HCT116 (cell line): Measurements from ENCODE around the gene CSF2RB. TPM values are rescaled to one million over a fixed set of nuclear protein-coding genes. Genes with fewer than 3 reads are reported as not detected.

ENCODE experiments used
- ATAC-seq: fragments of 200-7000 bp; cut with Tn5 transposase; 2 replicates; pipeline ENCODE4 v1.9.1; 2020; ENCODE audit warnings: mild to moderate bottlenecking, moderate library complexity
- BruUV-seq: library from RNA; stranded (reverse); fragments of 400-500 nt; replicated peaks from 2 replicates; lab custom pipeline; 2021; lab: Mats Ljungman, UMichigan
- CTCF ChIA-PET: fragments of 300-600 bp; sonication (Branson Sonifier 250); formaldehyde crosslinking; loops from one replicate; lab custom pipeline; 2021; ENCODE audit warnings: antibody characterized with exemption; lab: Charles Lee
- POLR2A ChIA-PET: fragments of 300-600, 350-600 bp; sonication (Branson Sonifier 250); formaldehyde crosslinking; loops from one replicate; lab custom pipeline; 2021; ENCODE audit warnings: antibody characterized with exemption; lab: Charles Lee
- RAD21 ChIA-PET, 2 experiments: fragments of 300-600 bp; sonication (Branson Sonifier 250); formaldehyde crosslinking; loops; one replicate each; lab custom pipeline; 2023; ENCODE audit warnings: low total read pairs in 2 of 2; ENCODE audit not compliant: uncharacterized antibody in 2 of 2, unreplicated experiment in 2 of 2, low non-redundant PET in 1 of 2; lab: Charles Lee
- DNase-seq: peaks from one replicate; pipeline ENCODE4 v3.0.0-alpha.2; 2010; ENCODE audit warnings: low read depth, low spot score
- H2AFZ ChIP-seq: fragments of 200-600 bp; shearing (Covaris generic), sonication (generic); 2 replicates; pipeline ENCODE4 v1.6.1; 2017; ENCODE audit warnings: low read depth, mixed run types, mixed read lengths, antibody characterized with exemption, low read length; ENCODE audit not compliant: poor library complexity, severe bottlenecking
- H3K27ac ChIP-seq: 2 replicates; pipeline ENCODE4 v1.5.1; 2012; ENCODE audit warnings: low read depth, low read length
- H3K27me3 ChIP-seq: fragments of 200-600 bp; sonication (generic); 2 replicates; pipeline ENCODE4 v1.6.1; 2016; ENCODE audit warnings: mixed run types, low read length, mixed read lengths; ENCODE audit not compliant: insufficient read depth
- H3K36me3 ChIP-seq, 2 experiments: fragments of 200-500 bp in 1 of 2; fragments of 200-600 bp in 1 of 2; sonication (Bioruptor generic) in 1 of 2; sonication (generic) in 1 of 2; 2 replicates each; pipeline versions ENCODE4 v1.5.1 to v1.6.1; 2014 to 2016; ENCODE audit warnings: low read length in 2 of 2, inconsistent platforms in 1 of 2, mixed read lengths in 1 of 2, mixed run types in 1 of 2; ENCODE audit not compliant: insufficient read depth in 2 of 2, control insufficient read depth in 1 of 2
- H3K4me1 ChIP-seq, 2 experiments: fragments of 200-600 bp in 1 of 2; sonication (generic) in 1 of 2; 2 replicates each; pipeline versions ENCODE4 v1.5.1 to v1.6.1; 2012 to 2017; ENCODE audit warnings: low read length in 2 of 2, inconsistent platforms in 1 of 2, mild to moderate bottlenecking in 1 of 2, mixed read lengths in 1 of 2, mixed run types in 1 of 2, moderate library complexity in 1 of 2; ENCODE audit not compliant: insufficient read depth in 2 of 2, control insufficient read depth in 1 of 2
- H3K4me2 ChIP-seq: fragments of 200-600 bp; sonication (generic); 2 replicates; pipeline ENCODE4 v1.6.1; 2017; ENCODE audit warnings: mixed run types, low read length, mixed read lengths
- H3K4me3 ChIP-seq, 2 experiments: fragments of 200-600 bp in 1 of 2; sonication (generic) in 1 of 2; replicated peaks in 1 of 2; 2 replicates each; pipeline ENCODE4 v1.5.1; 2011 to 2016; ENCODE audit warnings: low read length in 2 of 2, control low read depth in 1 of 2, low read depth in 1 of 2, mild to moderate bottlenecking in 1 of 2, mixed read lengths in 1 of 2, mixed run types in 1 of 2
- H3K79me2 ChIP-seq: fragments of 200-600 bp; sonication (generic); 2 replicates; pipeline ENCODE4 v1.6.1; 2017; ENCODE audit warnings: mild to moderate bottlenecking, mixed run types, low read length, moderate library complexity, mixed read lengths; ENCODE audit not compliant: insufficient read depth
- H3K9ac ChIP-seq: fragments of 200-600 bp; sonication (generic); 2 replicates; pipeline ENCODE4 v1.6.1; 2016; ENCODE audit warnings: low read length, mixed read lengths
- H3K9me2 ChIP-seq: fragments of 200-600 bp; sonication (generic), shearing (Covaris generic); 2 replicates; pipeline ENCODE4 v1.6.1; 2017; ENCODE audit warnings: mixed run types, mild to moderate bottlenecking, moderate library complexity; ENCODE audit not compliant: insufficient read depth
- H3K9me3 ChIP-seq, 2 experiments: fragments of 200-500 bp in 1 of 2; fragments of 200-600 bp in 1 of 2; sonication (Bioruptor generic) in 1 of 2; sonication (generic) in 1 of 2; 2 replicates each; pipeline ENCODE4 v1.6.1; 2014 to 2017; ENCODE audit warnings: low read length in 2 of 2, mixed read lengths in 2 of 2, inconsistent platforms in 1 of 2, low read depth in 1 of 2, mild to moderate bottlenecking in 1 of 2, mixed run types in 1 of 2, moderate library complexity in 1 of 2; ENCODE audit not compliant: control insufficient read depth in 1 of 2, insufficient read depth in 1 of 2
- H4K20me1 ChIP-seq: fragments of 200-600 bp; sonication (generic), shearing (Covaris generic); 2 replicates; pipeline ENCODE4 v1.6.1; 2017; ENCODE audit warnings: mixed run types, mild to moderate bottlenecking, moderate library complexity; ENCODE audit not compliant: insufficient read depth
- CBX3 ChIP-seq: IDR thresholded peaks from 2 replicates; pipeline ENCODE4 v1.6.1; 2012; ENCODE audit warnings: low read depth
- EGR1 ChIP-seq: IDR thresholded peaks from 2 replicates; pipeline ENCODE4 v1.6.1; 2012; ENCODE audit warnings: low read depth
- ELF1 ChIP-seq: IDR thresholded peaks from 2 replicates; pipeline ENCODE4 v1.6.1; 2012; ENCODE audit warnings: low read depth, borderline replicate concordance
- EZH2 ChIP-seq: fragments of 200-600 bp; sonication (generic); IDR thresholded peaks from 2 replicates; pipeline ENCODE4 v1.6.1; 2017; ENCODE audit warnings: antibody characterized with exemption, mixed run types
- EZH2phosphoT487 ChIP-seq: fragments of 200-600 bp; IDR thresholded peaks from 2 replicates; pipeline ENCODE4 v1.6.1; 2018; ENCODE audit warnings: antibody characterized with exemption, borderline replicate concordance
- FOSL1 ChIP-seq: IDR thresholded peaks from 2 replicates; pipeline ENCODE4 v1.6.1; 2012; ENCODE audit warnings: low read depth
- JUND ChIP-seq: IDR thresholded peaks from 2 replicates; pipeline ENCODE4 v1.6.1; 2012
- POLR2AphosphoS5 ChIP-seq: IDR thresholded peaks from 2 replicates; pipeline ENCODE4 v1.6.1; 2011; ENCODE audit warnings: mild to moderate bottlenecking, low read depth, low read length, moderate library complexity
- SIN3A ChIP-seq: IDR thresholded peaks from 2 replicates; pipeline ENCODE4 v1.6.1; 2012; ENCODE audit warnings: low read depth
- SP1 ChIP-seq: IDR thresholded peaks from 2 replicates; pipeline ENCODE4 v1.6.1; 2012; ENCODE audit warnings: low read depth
- SRF ChIP-seq: IDR thresholded peaks from 2 replicates; pipeline ENCODE4 v1.6.1; 2012; ENCODE audit warnings: low read depth
- TCF7L2 ChIP-seq: IDR thresholded peaks from 2 replicates; pipeline ENCODE4 v1.7.0; 2011; ENCODE audit warnings: borderline replicate concordance, inconsistent platforms; ENCODE audit not compliant: insufficient read depth, insufficient read length; ENCODE audit errors: extremely low read depth
- YY1 ChIP-seq: IDR thresholded peaks from 2 replicates; pipeline ENCODE4 v1.6.1; 2011; ENCODE audit warnings: low read length, low read depth, moderate library complexity, mild to moderate bottlenecking; ENCODE audit not compliant: insufficient replicate concordance; ENCODE audit errors: extremely low read depth
- ZFX ChIP-seq: fragments of 450-650 bp; IDR thresholded peaks from 2 replicates; pipeline ENCODE4 v1.6.1; 2017
- ZNF274 ChIP-seq: fragments of 200-500 bp; sonication (Bioruptor generic); IDR thresholded peaks from 2 replicates; pipeline ENCODE4 v1.6.1; 2014; ENCODE audit warnings: mild to moderate bottlenecking, low read depth, low read length, inconsistent platforms
- intact Hi-C: fragments of 100-400 bp; cut with micrococcal nuclease; formaldehyde crosslinking; loops from 2 replicates; pipeline ENCODE4 v1.10.0; 2022
- total RNA-seq: library from RNA; stranded (reverse); gene quantifications from one replicate; pipeline ENCODE4 v1.2.1, GENCODE V29; 2021; ENCODE audit not compliant: unreplicated experiment
- TF ChIP-seq, protein P1 (sequence below): IDR thresholded peaks from 2 replicates; pipeline ENCODE4 v1.6.1; 2012
- TF ChIP-seq, protein P2 (sequence below), 3 experiments: fragments of 200-600 bp in 1 of 3; sonication (generic) in 1 of 3; IDR thresholded peaks in 2 of 3; conservative IDR thresholded peaks in 1 of 3; 2 replicates each; pipeline ENCODE4 v1.5.1; 2012 to 2017; ENCODE audit warnings: low read depth in 2 of 3, low read length in 2 of 3, antibody characterized with exemption in 1 of 3, borderline replicate concordance in 1 of 3, control low read depth in 1 of 3, mild to moderate bottlenecking in 1 of 3, mixed read lengths in 1 of 3, mixed run types in 1 of 3, moderate library complexity in 1 of 3; ENCODE audit not compliant: insufficient read depth in 1 of 3

The CSF2RB gene
- total RNA-seq, 1 experiment from 2014 or later, result 0.10 TPM

DNA sequence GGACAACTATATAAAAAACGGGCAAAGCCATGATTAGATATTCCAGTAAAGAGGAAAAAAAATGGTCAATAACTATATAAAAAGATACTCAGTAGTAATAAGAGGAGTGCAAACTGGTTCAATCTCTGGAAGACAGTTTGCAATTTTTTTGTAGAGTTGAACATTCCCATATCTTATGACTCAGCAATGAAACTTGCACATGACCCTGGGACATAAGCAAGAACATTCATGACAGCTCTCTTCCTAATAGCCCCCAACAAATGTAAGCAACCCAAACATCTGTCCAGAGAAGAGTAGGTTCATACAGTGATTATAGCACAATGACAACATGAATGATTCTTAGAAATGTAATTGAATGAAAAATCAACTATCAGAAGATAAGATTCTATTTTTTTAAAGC lies 21.8 kb upstream of the CSF2RB start:
- CTCF ChIA-PET, result no interaction called here
- H3K4me2 ChIP-seq, result no peak overlapping the region

DNA sequence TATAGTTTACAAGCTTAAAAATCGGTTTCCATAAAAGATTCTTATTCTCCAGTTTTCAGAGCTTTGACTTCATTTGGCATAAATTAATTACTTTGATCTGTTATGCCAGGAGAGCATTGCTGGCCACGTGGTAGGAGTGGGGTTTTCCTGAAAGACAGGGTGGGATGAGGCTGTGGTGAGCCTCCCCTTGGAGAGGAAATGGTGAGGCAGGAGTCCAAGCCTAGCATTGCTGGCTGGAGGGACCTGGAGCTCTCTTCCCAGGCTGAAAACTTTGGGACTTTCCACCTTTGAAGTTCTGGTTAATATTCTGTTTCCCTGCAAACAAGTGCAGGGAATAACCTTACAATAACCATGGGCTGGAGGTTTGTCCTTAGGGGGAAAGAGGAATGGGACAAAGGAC lies 21.1 kb upstream of the CSF2RB start:
- no peaks in the 10 kb centered on the region for H3K9me3 ChIP-seq
- no TSS peak for BruUV-seq
- POLR2A ChIA-PET, result no interaction called here
- intact Hi-C loops, result no loop called here
- peaks cover 9% of the 10 kb centered on the region; the same call in 1 of the 2 replicates for H3K27me3 ChIP-seq
- CTCF ChIA-PET, result no interaction called here
- no peaks in the 10 kb centered on the region for H3K79me2 ChIP-seq
- H3K27ac ChIP-seq, result no peak overlapping the region
- H3K9me2 ChIP-seq, result no peaks in the 10 kb centered on the region
- no peak overlapping the region for H3K9ac ChIP-seq
- ATAC-seq (no peak), DNase-seq (no peak)
- H2AFZ ChIP-seq, result no peak overlapping the region
- H3K4me3 ChIP-seq, result no peak overlapping the region
- no peaks in the 10 kb centered on the region for H3K4me1 ChIP-seq
- H4K20me1 ChIP-seq, result no peaks in the 10 kb centered on the region
- H3K36me3 ChIP-seq, result no peaks in the 10 kb centered on the region
- RAD21 ChIA-PET, result no interaction called here
- no peak overlapping the region for H3K4me2 ChIP-seq
- TF ChIP-seq YY1 (no peak), SIN3A (no peak), EZH2phosphoT487 (no peak), SRF (no peak), ELF1 (no peak), POLR2AphosphoS5 (no peak), ZFX (no peak), JUND (no peak), EGR1 (no peak), ZNF274 (no peak), EZH2 (no peak)
- TF ChIP-seq, protein P1, sequence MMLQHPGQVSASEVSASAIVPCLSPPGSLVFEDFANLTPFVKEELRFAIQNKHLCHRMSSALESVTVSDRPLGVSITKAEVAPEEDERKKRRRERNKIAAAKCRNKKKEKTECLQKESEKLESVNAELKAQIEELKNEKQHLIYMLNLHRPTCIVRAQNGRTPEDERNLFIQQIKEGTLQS, result no peak
- TF ChIP-seq, protein P2, sequence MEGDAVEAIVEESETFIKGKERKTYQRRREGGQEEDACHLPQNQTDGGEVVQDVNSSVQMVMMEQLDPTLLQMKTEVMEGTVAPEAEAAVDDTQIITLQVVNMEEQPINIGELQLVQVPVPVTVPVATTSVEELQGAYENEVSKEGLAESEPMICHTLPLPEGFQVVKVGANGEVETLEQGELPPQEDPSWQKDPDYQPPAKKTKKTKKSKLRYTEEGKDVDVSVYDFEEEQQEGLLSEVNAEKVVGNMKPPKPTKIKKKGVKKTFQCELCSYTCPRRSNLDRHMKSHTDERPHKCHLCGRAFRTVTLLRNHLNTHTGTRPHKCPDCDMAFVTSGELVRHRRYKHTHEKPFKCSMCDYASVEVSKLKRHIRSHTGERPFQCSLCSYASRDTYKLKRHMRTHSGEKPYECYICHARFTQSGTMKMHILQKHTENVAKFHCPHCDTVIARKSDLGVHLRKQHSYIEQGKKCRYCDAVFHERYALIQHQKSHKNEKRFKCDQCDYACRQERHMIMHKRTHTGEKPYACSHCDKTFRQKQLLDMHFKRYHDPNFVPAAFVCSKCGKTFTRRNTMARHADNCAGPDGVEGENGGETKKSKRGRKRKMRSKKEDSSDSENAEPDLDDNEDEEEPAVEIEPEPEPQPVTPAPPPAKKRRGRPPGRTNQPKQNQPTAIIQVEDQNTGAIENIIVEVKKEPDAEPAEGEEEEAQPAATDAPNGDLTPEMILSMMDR (IDR thresholded peaks at IDR 0.05 in 2 of 3, conservative IDR thresholded peaks at IDR 0.05 in 1 of 3; ENCODE audit: borderline replicate concordance in 1 of 3, insufficient read depth in 1 of 3, low read depth in 2 of 3, low read length in 2 of 3), result no peak

More for the DNA sequence above, 21.8 kb upstream of the CSF2RB start:
- H2AFZ ChIP-seq, result no peak overlapping the region
- no peaks in the 10 kb centered on the region for H3K79me2 ChIP-seq
- H3K9me3 ChIP-seq, result no peaks in the 10 kb centered on the region
- intact Hi-C loops, result no loop called here
- H3K9ac ChIP-seq, result no peak overlapping the region
- no peaks in the 10 kb centered on the region for H3K4me1 ChIP-seq
- no peaks in the 10 kb centered on the region for H3K9me2 ChIP-seq
- ChIA-PET POLR2A (no interaction called here), RAD21 (no interaction called here)
- no peak for TF ChIP-seq EZH2
- TF ChIP-seq EZH2phosphoT487, result no peak
- TF ChIP-seq POLR2AphosphoS5, result no peak
- no peak for TF ChIP-seq ZFX
- TF ChIP-seq, protein P2 (IDR thresholded peaks at IDR 0.05 in 2 of 3, conservative IDR thresholded peaks at IDR 0.05 in 1 of 3; ENCODE audit: borderline replicate concordance in 1 of 3, insufficient read depth in 1 of 3, low read depth in 2 of 3, low read length in 2 of 3), result no peak
- no peak for TF ChIP-seq FOSL1
- TF ChIP-seq CBX3, result no peak
- no peak for TF ChIP-seq SP1
- no peak for TF ChIP-seq TCF7L2
- DNase-seq (no peak), ATAC-seq (no peak)
- H3K4me3 ChIP-seq, result no peak overlapping the region
- no peaks in the 10 kb centered on the region for H4K20me1 ChIP-seq
- peaks cover 5% of the 10 kb centered on the region; the same call in 1 of the 2 replicates for H3K27me3 ChIP-seq
- no peaks in the 10 kb centered on the region for H3K36me3 ChIP-seq
- no TSS peak for BruUV-seq
- H3K27ac ChIP-seq, result no peak overlapping the region
